ENCODE results near the gene MAPK8IP3.

MAPK8IP3 gene

GRCh38 chr16:1740234-1740633, 34.2 kb downstream of the MAPK8IP3 start:
- DNase-seq (ENCODE audit: low read depth, low spot score): no peak

GRCh38 chr16:1740781-1741490, 34.9 kb downstream of the MAPK8IP3 start:
- no peak for DNase-seq (ENCODE audit: low read depth, low spot score)

DNA sequence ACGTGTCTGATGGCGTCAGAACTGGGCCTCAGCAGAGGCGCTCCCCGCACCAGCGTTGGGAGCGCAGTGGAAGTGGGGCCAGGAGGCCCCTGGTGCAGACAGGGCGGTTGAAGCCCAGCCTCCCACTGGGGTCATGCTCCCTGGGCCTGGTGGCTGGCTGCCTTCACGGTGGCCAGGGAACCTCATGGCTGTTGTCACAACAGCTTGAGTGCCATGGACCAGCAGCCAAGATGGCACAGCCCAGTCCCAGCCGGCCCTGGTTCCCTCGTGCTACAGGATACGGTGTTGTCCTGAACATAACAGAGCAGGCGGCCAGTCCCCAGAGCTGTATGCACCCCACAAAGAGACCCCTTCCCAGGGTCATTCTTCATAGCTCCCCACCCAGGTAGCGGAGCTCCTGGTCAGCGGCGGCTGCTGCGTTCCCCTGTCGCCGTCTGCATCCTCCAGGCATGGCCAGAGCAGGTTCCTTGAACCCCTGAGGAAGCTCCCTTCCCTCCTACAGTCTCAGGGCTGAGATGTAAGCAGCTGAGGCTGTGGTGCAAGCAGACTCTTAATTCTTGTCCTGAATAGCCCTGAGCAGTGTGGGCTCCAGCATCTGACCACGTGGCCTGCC, 35.7 kb downstream of the MAPK8IP3 start:
- no peak for DNase-seq (ENCODE audit: low read depth, low spot score)

DNA sequence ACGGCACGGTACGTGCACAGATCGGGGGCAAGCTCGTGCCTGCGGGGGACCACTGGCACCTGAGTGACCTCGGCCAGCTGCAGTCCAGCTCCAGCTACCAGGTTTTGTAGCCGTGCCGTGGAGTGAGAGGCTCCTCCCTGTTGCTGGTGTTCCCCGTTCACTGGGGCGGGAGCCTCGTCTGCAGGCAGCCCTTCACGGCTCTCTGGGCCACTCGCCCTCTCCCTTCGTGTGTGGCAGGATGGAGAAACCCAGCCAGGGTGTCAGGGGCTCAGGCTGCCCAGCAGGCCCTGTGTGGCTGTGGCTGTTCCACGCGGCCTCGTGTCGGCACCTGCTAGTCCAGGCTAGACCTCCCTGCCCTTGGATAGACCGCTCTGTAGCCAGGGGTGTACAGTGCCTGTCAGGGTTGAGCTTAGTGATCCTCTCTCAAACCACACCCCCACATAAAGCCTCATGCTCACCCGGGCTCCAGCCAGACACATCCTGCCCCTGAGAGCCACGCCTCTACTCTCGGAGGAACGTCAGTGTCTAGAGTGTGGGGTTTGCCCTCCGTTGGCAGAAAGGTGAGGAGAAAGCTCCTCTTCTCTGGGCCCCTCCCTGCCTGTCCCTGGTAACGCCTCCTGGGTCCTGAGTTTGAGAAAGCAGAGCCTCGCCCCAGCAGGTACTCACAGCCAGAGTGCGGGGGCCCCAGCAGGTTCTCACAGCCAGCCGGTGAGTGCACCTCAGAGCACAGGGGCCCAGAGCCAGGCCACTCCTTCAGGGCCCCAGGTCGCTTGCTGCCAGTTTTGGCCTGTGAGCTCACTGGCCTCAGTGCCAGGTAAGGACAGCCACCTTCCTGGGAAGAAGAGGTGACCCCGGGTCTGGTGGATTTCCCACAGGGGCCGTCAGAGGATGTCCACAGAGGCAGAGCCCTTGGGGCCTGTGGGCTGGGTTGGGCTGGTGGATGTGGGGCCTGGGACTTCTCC, 37.7 kb downstream of the MAPK8IP3 start:
- DNase-seq (ENCODE audit: low read depth, low spot score): no peak

- no peak for DNase-seq (ENCODE audit: low read depth, low spot score)
These were observed 38.4 kb downstream of the MAPK8IP3 start for GRCh38 chr16:1744338-1744840.

DNA sequence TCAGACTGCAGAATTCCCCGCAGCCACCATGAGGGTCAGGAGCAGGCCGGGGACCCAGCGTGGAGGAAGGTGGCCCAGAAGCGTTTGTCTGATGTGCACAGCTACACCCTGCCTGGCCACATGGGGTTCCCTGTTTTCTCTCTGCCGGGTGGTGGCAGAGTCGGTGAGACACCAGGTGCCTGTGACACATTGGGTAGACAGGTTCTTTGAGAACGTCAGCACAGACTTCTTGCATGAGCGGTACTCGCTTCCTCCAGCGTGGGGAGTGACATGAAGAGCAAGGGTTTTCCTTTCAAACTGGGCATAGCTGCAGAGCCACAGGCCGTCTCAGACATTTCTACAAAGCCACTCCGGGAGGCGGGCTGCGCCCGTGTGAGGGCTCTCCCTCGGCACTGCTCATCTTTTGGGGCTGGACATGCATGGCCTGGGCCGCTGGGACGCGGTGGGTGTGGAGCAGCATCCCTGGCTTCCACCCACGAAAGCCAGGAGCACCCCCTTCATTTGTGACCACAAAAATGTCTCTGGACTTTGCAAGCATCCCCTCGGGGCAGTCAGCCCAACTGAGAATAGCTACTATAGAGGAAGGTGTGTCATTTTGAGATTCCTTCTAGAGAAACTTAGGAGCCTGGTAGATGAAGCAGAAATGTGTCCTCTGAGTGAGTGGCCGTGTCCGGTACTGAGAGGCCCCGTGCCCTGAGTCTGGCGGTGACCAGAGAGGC, 39.3 kb downstream of the MAPK8IP3 start:
- DNase-seq (ENCODE audit: low read depth, low spot score): no peak

GRCh38 chr16:1745900-1746692, 40.1 kb downstream of the MAPK8IP3 start:
- no peak for DNase-seq (ENCODE audit: low read depth, low spot score)

- no peak for DNase-seq (ENCODE audit: low read depth, low spot score)
These were observed 40.7 kb downstream of the MAPK8IP3 start for GRCh38 chr16:1746693-1747195.

- DNase-seq (ENCODE audit: low read depth, low spot score): no peak
These were observed 41.9 kb downstream of the MAPK8IP3 start for GRCh38 chr16:1747934-1748333.

- no peak for DNase-seq (ENCODE audit: low read depth, low spot score)
These were observed 43.4 kb downstream of the MAPK8IP3 start for GRCh38 chr16:1749152-1750117.

- DNase-seq (ENCODE audit: low read depth, low spot score): no peak
These were observed 46.0 kb downstream of the MAPK8IP3 start for GRCh38 chr16:1751946-1752345.

GRCh38 chr16:1752853-1753252, 46.9 kb downstream of the MAPK8IP3 start:
- no peak for DNase-seq (ENCODE audit: low read depth, low spot score)

- no peak for DNase-seq (ENCODE audit: low read depth, low spot score)
These were observed 48.2 kb downstream of the MAPK8IP3 start for GRCh38 chr16:1754204-1754603.

- no peak for DNase-seq (ENCODE audit: low read depth, low spot score)
These were observed 51.9 kb downstream of the MAPK8IP3 start for GRCh38 chr16:1757714-1758461.

GRCh38 chr16:1758923-1759322, 52.9 kb downstream of the MAPK8IP3 start:
- DNase-seq (ENCODE audit: low read depth, low spot score): no peak

DNA sequence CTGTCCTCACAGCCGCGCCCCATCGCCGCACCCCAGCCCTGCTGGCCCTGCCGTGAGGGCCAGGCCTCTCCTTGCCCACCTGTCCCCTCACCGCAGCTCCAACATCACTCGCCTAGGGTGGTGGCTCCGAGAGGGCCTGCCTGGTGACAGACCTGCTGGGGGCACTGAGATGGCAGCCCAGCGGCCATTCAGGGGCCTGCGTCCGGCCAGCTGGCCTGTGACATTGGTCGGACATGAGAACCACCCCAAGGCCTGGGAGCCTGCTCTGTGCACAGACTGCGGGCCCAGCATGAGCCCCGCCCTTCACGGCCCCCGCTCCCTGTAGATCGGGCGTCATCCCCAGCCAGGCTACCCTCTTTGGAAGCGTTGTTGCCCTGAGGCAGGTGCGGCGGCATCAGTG, 53.5 kb downstream of the MAPK8IP3 start:
- DNase-seq (ENCODE audit: low read depth, low spot score): no peak

DNA sequence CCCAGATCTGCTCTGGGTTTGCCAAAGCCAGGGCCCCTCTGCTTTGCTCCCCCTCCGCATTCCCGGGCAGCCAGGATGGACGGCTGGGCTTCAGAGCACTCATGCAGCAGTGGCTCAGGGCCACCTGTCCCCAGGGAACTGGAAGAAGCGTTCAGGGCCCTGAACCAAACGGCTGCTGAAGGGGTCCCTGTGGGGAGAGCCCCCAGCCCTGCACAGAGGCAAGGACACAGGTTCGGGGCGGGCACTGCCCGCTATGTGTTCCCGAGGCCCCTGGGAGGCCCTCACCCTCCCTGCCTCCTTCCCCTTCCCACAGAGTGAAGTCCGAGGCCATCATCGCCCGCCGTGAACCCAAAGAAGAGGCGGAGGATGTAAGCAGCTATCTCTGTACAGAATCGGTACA, 54.9 kb downstream of the MAPK8IP3 start:
- DNase-seq (ENCODE audit: low read depth, low spot score): no peak

DNA sequence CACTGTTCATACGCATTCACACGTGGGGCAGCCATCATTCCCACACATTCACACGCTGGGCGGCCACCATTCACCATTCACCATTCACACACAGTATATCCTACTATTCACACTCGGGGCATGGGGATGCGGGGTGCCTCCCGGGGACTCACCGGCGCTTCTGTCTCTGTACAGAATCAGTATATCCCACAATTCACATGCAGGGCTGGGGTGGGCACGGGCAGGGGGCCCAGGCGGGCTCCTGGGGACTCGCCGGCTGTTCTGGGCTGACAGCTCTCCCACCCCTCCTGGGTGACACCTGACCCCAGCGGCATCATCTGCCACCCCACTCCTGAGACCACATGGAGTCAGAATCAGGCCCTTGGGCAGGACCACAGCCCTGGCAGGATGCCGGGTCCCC, 55.8 kb downstream of the MAPK8IP3 start:
- no peak for DNase-seq (ENCODE audit: low read depth, low spot score)

Data from activated CD4-positive, CD25-positive, alpha-beta regulatory T cell treated with anti-CD3 and anti-CD28 coated beads, Interleukin-2, amount 50 U/mL, for 16 hours (primary cell).